ENCODE measurements around the gene FCF1. TPM values are rescaled to one million over a fixed set of nuclear protein-coding genes. Genes with fewer than 3 reads are reported as not detected.

FCF1 gene
- total and polyA plus RNA-seq, 7 donors, result 11.0 to 57.4 (median 30.3) TPM

DNA sequence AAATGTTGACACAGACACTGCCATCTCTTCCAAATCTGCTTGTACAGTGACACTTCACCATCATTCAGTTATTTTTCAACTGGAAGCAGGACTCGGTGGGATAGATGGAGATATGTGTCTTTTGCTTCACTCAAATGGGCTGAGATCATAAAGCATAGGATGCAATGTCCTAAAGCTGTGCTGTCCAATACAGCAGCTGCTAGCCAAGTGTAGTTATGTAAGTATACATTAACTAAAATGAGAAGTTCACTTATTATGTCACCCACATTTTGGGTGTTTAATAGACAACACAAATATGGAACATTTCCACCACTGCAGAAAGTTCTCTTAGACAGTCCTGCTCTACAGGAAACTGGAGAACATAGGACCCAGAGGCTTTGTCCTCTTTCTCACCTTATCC, 43.7 kb upstream of the FCF1 start:
- TF ChIP-seq, protein P1, sequence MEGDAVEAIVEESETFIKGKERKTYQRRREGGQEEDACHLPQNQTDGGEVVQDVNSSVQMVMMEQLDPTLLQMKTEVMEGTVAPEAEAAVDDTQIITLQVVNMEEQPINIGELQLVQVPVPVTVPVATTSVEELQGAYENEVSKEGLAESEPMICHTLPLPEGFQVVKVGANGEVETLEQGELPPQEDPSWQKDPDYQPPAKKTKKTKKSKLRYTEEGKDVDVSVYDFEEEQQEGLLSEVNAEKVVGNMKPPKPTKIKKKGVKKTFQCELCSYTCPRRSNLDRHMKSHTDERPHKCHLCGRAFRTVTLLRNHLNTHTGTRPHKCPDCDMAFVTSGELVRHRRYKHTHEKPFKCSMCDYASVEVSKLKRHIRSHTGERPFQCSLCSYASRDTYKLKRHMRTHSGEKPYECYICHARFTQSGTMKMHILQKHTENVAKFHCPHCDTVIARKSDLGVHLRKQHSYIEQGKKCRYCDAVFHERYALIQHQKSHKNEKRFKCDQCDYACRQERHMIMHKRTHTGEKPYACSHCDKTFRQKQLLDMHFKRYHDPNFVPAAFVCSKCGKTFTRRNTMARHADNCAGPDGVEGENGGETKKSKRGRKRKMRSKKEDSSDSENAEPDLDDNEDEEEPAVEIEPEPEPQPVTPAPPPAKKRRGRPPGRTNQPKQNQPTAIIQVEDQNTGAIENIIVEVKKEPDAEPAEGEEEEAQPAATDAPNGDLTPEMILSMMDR (IDR thresholded peaks at IDR 0.05), result no peak
- no peak for ATAC-seq
- 92 to 100% (median 92%) methylated on average over 1 of the region's 1 CpG for WGBS, 3 donors
- H3K4me3 ChIP-seq, result no peak overlapping the region
- DNase-seq, result no peak
- intact Hi-C loops (cut with DNase I), result loop anchor here in 1 of 2 donors (5.0 kb wide), 1 partner anchor 33 kb away; no protein-coding TSS in a partner anchor
- peaks cover 25 to 95% of the 10 kb centered on the region in 2 donors for H3K36me3 ChIP-seq (ENCODE audit: insufficient read depth in 1 of 2, low read depth in 1 of 2)
- H3K4me1 ChIP-seq, result peaks cover 18% of the 10 kb centered on the region
- H3K27me3 ChIP-seq (ENCODE audit: insufficient read depth in 3 of 3, low read length in 2 of 3), result no peaks in the 10 kb centered on the region
- H3K27ac ChIP-seq, result no peak overlapping the region
- H3K9me3 ChIP-seq, result no peaks in the 10 kb centered on the region

- WGBS, 3 donors, result 97 to 98% (median 98%) methylated on average over 10 of the region's 10 CpGs
- TF ChIP-seq, protein P1 (IDR thresholded peaks at IDR 0.05), result no peak
- intact Hi-C loops (cut with DNase I), result loop anchor here in 1 of 2 donors (5.0 kb wide), 1 partner anchor 32 kb away; no protein-coding TSS in a partner anchor
Measured at GRCh38 chr14:74669846-74670245, 43.1 kb upstream of the FCF1 start.

DNA sequence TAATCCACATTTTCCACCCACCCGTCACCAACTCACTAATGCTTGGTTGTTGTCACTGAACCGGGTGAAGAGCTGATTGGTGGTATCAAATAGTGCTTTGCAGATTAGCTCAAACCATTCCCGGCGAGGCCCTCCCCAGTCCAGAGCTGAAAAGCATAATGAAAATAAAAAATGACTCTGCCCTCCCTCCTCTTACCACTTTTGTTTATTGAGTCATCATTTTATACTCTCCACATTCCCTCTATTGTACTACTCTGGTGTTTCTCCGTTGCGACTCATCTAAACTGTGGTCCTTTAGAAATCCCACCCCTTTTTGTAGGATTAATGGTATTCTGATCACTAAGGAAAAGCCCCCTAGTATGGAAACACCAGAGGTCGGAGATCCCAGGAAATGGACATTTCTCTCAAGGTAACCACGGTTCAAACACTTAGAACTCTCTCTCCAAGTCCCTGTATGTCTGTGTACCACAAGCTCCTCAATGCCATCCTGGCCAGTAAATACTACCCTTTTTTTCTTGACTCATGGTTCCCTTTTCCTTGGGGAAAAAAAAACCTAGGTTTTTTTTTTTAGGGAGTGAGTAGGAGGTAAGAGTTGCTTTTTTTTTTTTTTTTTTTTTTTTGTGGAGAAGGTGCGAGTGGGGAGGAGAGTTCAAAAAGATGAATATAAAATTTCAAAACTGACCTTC, 42.1 kb upstream of the FCF1 start:
- WGBS, 3 donors, result 92 to 93% (median 93%) methylated on average over 9 of the region's 9 CpGs
- peaks cover 11% of the 10 kb centered on the region for H3K4me1 ChIP-seq
- H3K27ac ChIP-seq, result no peak overlapping the region
- H3K36me3 ChIP-seq (ENCODE audit: insufficient read depth in 1 of 2, low read depth in 1 of 2), result peaks cover 25 to 99% of the 10 kb centered on the region in 2 donors
- TF ChIP-seq, protein P1 (IDR thresholded peaks at IDR 0.05), result no peak
- H3K27me3 ChIP-seq (ENCODE audit: insufficient read depth in 3 of 3, low read length in 2 of 3), result no peaks in the 10 kb centered on the region
- H3K4me3 ChIP-seq, result no peak overlapping the region
- ATAC-seq, result peak in 1 of 4 donors; percentile 28
- H3K9me3 ChIP-seq, result no peaks in the 10 kb centered on the region
- intact Hi-C loops (cut with DNase I), result no loop called here
- DNase-seq, result no peak

More at GRCh38 chr14:74669846-74670245, 43.1 kb upstream of the FCF1 start:
- no peak overlapping the region for H3K27ac ChIP-seq
- ATAC-seq (no peak), DNase-seq (no peak)
- no peak overlapping the region for H3K4me3 ChIP-seq
- H3K27me3 ChIP-seq (ENCODE audit: insufficient read depth in 3 of 3, low read length in 2 of 3), result no peaks in the 10 kb centered on the region
- H3K9me3 ChIP-seq, result no peaks in the 10 kb centered on the region
- peaks cover 25 to 99% of the 10 kb centered on the region in 2 donors for H3K36me3 ChIP-seq (ENCODE audit: insufficient read depth in 1 of 2, low read depth in 1 of 2)
- peaks cover 12% of the 10 kb centered on the region for H3K4me1 ChIP-seq

GRCh38 chr14:74671789-74672188, 41.2 kb upstream of the FCF1 start:
- intact Hi-C loops (cut with DNase I), result no loop called here
- H3K27me3 ChIP-seq (ENCODE audit: insufficient read depth in 3 of 3, low read length in 2 of 3), result no peaks in the 10 kb centered on the region
- H3K27ac ChIP-seq, result peak overlapping the region; percentile 76
- H3K4me3 ChIP-seq, result no peak overlapping the region
- peaks cover 25 to 97% of the 10 kb centered on the region in 2 donors for H3K36me3 ChIP-seq (ENCODE audit: insufficient read depth in 1 of 2, low read depth in 1 of 2)
- TF ChIP-seq, protein P1 (IDR thresholded peaks at IDR 0.05), result no peak
- ATAC-seq, result peak; percentile 82 to 91 (median 88)
- peaks cover 11% of the 10 kb centered on the region for H3K4me1 ChIP-seq
- no peak for DNase-seq
- WGBS, 3 donors, result 33 to 49% (median 34%) methylated on average over 4 of the region's 4 CpGs
- no peaks in the 10 kb centered on the region for H3K9me3 ChIP-seq
